HCT116 (cell line): ENCODE results near the gene RELB.

Experiments used
- SRF ChIP-seq: IDR thresholded peaks from 2 replicates; pipeline ENCODE4 v1.6.1; 2012; ENCODE audit warnings: low read depth
- YY1 ChIP-seq: IDR thresholded peaks from 2 replicates; pipeline ENCODE4 v1.6.1; 2011; ENCODE audit warnings: low read length, low read depth, moderate library complexity, mild to moderate bottlenecking; ENCODE audit not compliant: insufficient replicate concordance; ENCODE audit errors: extremely low read depth
- TF ChIP-seq, protein P1 (sequence below), 3 experiments: fragments of 200-600 bp in 1 of 3; sonication (generic) in 1 of 3; IDR thresholded peaks in 2 of 3; conservative IDR thresholded peaks in 1 of 3; 2 replicates each; pipeline ENCODE4 v1.5.1; 2012 to 2017; ENCODE audit warnings: low read depth in 2 of 3, low read length in 2 of 3, antibody characterized with exemption in 1 of 3, borderline replicate concordance in 1 of 3, control low read depth in 1 of 3, mild to moderate bottlenecking in 1 of 3, mixed read lengths in 1 of 3, mixed run types in 1 of 3, moderate library complexity in 1 of 3; ENCODE audit not compliant: insufficient read depth in 1 of 3
- TF ChIP-seq, protein P2 (sequence below): IDR thresholded peaks from 2 replicates; pipeline ENCODE4 v1.6.1; 2012

DNA sequence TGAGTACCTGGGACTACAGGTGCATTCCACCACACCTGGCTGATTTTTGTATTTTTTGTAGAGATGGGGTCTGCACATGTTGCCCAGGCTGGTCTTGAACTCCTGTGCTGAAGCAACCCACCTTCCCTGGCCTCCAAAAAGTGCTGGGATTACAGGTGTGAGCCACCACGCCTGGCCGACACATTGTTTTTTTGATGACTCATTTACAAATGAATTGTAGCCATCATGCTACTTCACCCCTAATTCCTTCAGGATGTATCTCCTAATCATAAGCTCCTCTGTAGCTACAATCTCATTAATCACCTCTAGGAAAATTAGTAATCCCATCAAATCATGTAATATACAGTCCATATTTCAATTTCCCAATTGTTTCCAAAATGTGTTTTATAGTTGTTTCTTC is 17.9 kb downstream of the RELB start:
- TF ChIP-seq, protein P1, sequence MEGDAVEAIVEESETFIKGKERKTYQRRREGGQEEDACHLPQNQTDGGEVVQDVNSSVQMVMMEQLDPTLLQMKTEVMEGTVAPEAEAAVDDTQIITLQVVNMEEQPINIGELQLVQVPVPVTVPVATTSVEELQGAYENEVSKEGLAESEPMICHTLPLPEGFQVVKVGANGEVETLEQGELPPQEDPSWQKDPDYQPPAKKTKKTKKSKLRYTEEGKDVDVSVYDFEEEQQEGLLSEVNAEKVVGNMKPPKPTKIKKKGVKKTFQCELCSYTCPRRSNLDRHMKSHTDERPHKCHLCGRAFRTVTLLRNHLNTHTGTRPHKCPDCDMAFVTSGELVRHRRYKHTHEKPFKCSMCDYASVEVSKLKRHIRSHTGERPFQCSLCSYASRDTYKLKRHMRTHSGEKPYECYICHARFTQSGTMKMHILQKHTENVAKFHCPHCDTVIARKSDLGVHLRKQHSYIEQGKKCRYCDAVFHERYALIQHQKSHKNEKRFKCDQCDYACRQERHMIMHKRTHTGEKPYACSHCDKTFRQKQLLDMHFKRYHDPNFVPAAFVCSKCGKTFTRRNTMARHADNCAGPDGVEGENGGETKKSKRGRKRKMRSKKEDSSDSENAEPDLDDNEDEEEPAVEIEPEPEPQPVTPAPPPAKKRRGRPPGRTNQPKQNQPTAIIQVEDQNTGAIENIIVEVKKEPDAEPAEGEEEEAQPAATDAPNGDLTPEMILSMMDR (IDR thresholded peaks at IDR 0.05 in 2 of 3, conservative IDR thresholded peaks at IDR 0.05 in 1 of 3; ENCODE audit: borderline replicate concordance in 1 of 3, insufficient read depth in 1 of 3, low read depth in 2 of 3, low read length in 2 of 3), result no peak
- TF ChIP-seq YY1 (no peak), SRF (no peak)
- TF ChIP-seq, protein P2, sequence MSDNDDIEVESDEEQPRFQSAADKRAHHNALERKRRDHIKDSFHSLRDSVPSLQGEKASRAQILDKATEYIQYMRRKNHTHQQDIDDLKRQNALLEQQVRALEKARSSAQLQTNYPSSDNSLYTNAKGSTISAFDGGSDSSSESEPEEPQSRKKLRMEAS, result no peak
